NOMO-1 treated with dmso at 0.1 percent for 144 hours (cell line): ENCODE measurements around the gene SLC7A4.

ENCODE experiments used
- DNase-seq: peaks from one replicate; lab custom pipeline; 2025; ENCODE audit not compliant: unreplicated experiment; lab: John Stamatoyannopoulos, UW

SLC7A4 gene

GRCh38 chr22:20989323-20990138, 42.8 kb downstream of the SLC7A4 start:
- no peak for DNase-seq

- DNase-seq, result no peak
Observed at GRCh38 chr22:20988573-20989322, 43.6 kb downstream of the SLC7A4 start.

- DNase-seq, result no peak
Observed at GRCh38 chr22:20987375-20987774, 45.0 kb downstream of the SLC7A4 start.

- DNase-seq, result no peak
Observed at GRCh38 chr22:20986365-20986764, 46.0 kb downstream of the SLC7A4 start.

- DNase-seq, result no peak
Observed at GRCh38 chr22:20985720-20986119, 46.6 kb downstream of the SLC7A4 start.

- DNase-seq, result no peak
Observed at GRCh38 chr22:20983081-20983771, 49.1 kb downstream of the SLC7A4 start.

- DNase-seq, result no peak
Observed at GRCh38 chr22:20982563-20982882, 49.8 kb downstream of the SLC7A4 start.

- peak; percentile 80 for DNase-seq
Observed at GRCh38 chr22:20981787-20982562, 50.4 kb downstream of the SLC7A4 start, which contains the start of gene LZTR1. TSS of gene LZTR1 (plus strand) at chr22:20982297. CDS start at chr22:20982372, 75 bp downstream.

GRCh38 chr22:20980938-20981722, 51.2 kb downstream of the SLC7A4 start:
- DNase-seq, result no peak

GRCh38 chr22:20980523-20980922, 51.8 kb downstream of the SLC7A4 start:
- DNase-seq, result no peak

- DNase-seq, result no peak
Observed at GRCh38 chr22:20979940-20980453, 52.4 kb downstream of the SLC7A4 start.

GRCh38 chr22:20979243-20979809, 53.0 kb downstream of the SLC7A4 start:
- no peak for DNase-seq
